GM12874 (cell line): ENCODE results near the gene PRADC1.

Source experiments
- TF ChIP-seq, protein P1 (sequence below): IDR thresholded peaks from 2 replicates; pipeline ENCODE4 v1.5.1; 2011; ENCODE audit warnings: low read depth, mild to moderate bottlenecking, control low read depth, low read length, moderate library complexity; ENCODE audit not compliant: insufficient read depth

Gene PRADC1

DNA sequence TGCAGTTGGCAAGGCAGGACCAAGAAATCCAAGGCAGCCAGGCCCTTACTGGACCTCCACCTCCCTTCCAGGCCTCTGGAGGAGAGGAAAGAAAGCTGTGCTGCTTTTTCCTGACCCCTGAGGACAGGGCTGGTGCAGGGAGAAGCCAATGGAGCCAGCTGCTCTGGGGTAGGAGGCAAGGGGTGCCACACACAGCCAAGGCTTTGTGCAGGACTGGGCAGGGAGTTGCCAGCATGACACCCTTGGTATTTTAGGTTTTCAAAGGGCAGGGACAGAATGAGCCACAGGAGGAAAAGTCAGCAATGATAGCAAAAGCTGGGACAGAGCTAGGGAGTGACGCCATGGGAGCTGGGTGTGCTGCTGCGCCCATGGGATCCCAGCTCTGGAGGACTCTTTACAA is 24.0 kb upstream of the PRADC1 start:
- TF ChIP-seq, protein P1, sequence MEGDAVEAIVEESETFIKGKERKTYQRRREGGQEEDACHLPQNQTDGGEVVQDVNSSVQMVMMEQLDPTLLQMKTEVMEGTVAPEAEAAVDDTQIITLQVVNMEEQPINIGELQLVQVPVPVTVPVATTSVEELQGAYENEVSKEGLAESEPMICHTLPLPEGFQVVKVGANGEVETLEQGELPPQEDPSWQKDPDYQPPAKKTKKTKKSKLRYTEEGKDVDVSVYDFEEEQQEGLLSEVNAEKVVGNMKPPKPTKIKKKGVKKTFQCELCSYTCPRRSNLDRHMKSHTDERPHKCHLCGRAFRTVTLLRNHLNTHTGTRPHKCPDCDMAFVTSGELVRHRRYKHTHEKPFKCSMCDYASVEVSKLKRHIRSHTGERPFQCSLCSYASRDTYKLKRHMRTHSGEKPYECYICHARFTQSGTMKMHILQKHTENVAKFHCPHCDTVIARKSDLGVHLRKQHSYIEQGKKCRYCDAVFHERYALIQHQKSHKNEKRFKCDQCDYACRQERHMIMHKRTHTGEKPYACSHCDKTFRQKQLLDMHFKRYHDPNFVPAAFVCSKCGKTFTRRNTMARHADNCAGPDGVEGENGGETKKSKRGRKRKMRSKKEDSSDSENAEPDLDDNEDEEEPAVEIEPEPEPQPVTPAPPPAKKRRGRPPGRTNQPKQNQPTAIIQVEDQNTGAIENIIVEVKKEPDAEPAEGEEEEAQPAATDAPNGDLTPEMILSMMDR, result no peak

DNA sequence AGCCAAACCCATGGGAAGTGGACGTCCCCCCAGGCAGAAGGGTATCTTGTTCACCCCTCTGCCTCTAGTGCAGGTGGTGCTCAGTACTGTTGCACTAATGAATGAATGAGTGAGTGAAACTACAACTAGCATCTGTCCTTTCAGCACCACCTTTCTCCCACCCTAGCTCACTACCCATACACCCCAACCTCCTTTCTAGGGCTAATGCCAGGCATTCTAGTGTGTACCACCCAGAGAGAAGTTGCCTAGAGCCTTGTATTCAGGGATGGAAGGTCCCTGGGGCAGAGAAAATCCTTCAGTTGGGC is 23.5 kb upstream of the PRADC1 start:
- TF ChIP-seq, protein P1, result no peak

DNA sequence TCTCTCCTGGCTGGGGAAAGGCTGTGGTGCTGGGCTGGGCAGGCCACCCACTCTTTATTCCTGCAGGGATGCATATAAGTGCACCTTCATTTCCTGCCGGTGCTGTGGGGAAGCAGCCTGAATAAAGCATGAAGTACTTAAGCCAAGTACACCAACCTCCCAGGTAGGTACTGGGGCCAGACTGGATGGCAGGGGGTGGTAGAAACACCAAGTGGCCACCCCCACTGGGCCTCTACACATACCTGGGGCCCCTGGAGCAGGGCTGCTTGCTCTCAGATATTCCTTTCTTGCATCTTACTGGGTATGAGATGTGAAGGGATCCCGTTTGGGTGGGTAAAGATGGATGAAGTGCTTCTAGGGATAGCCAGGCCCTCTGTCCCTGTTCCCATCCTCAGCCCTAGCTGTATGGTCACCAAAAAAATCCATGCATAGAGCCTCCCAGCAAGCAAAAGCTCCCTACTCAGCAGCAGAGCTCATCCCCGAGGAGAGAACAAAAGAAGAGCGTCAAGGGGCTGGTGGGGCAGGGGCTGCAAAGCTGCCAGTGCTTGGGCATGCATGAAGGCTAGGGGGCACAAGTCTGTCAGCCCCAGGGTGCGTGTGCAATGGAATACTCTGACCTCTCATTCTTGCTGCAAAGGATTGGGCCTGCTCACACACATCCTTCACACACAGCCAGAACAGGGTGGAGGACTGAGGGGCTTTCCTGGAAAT is 23.0 kb upstream of the PRADC1 start:
- TF ChIP-seq, protein P1, result no peak

DNA sequence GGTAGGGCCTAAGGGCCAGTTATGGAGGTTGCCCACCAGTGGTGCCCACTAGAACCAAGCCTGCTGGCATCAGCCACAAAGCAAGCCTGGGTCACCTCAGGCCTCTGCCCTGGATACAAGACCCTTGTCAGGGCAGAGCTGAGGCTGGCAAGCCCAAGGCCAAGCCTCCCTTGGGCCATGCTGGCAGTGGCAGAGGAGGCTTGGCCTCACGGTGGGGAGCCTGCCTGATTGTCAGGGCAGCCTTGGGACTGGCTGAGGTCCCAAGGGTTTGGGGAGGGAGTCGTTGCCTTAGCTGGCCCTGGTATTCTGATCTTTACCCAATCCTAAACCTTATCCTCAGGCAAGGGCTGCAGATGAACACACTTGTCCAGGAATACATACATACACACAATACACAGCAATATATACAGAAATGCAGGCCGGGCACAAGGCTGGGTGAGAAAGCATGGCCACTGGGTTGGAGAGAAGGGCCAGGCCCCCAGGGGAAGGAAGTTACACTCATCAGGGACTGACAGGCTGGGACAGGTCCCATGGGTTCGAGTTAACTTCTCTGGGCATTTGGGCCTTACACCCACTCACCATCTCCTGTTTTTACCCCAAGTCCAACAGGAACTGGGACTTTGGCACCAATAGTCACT is 22.1 kb upstream of the PRADC1 start:
- TF ChIP-seq, protein P1, result no peak

DNA sequence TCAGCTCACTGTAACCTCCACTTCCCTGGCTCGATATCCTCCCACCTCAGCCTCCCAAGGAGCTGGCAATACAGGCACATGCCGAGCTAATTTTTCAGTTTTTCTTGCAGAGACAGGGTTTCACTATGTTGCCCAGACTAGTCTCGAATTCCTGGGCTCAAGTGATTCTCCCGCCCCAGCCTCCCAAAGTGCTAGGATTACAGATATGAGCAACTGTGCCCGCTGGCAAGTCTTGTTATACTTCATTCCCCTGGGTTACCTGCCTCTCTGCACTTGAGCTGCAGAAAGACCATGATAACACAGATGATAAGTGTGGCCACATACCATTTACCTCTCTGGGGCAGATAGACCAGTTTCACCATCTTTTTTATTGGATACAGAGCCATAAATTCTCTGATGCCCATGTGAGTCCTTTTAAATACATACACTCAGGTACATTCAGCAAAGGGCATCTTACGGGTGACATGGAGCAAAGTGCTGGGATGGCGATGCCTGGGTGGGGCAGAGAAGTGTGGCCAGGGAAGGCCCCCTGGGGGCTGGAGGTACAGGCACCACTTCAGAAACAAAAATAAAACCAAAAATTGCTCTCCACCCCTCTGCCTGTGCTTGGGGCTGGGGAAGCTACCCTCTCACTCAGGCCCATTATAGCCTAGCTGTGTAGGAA is 21.4 kb upstream of the PRADC1 start:
- TF ChIP-seq, protein P1, result no peak

DNA sequence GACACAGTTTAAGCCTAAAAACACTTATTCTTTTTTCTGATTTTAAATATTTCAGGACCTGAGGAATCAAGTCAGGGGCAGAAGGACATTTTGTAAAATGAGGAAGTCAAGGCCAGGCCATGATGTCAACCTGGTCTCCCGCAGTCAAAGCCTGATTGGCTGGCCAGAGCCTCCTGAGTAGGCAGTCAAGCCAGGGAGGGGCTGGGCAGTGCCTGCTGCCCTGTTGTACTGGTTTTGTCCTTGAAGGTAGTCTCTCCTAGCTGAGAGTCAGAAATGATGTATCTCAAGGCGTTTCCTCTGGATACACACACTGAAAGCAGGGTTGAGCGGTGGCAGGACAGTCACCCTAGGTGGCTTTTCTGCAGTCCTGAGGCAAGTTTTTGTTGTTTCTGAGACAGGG is 20.9 kb upstream of the PRADC1 start:
- TF ChIP-seq, protein P1, result no peak

DNA sequence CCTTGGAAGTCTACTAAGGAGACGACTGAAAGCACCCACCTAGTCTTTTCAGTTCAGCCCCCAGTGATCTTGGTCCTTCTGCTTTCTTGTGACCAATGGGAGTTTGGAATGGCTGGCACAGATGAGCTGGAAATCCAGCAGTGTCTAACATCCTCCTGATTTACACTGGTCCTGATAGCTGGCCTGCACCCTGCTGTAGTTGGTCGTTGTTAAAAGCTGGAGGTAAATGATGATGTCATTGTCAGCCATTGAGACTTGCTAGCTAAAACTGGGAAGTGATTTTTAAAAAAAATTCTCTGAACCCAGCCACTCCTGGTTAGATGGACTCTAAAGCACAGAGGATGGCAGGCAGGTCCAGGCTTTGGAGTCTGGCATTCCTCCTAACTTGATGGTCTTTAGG is 20.4 kb upstream of the PRADC1 start:
- TF ChIP-seq, protein P1, result no peak
